H9 (cell line): ENCODE results near the gene GPBAR1. TPM values are rescaled to one million over a fixed set of nuclear protein-coding genes. Genes with fewer than 3 reads are reported as not detected.

Experiments used
- DNase-seq: peaks from one replicate; pipeline ENCODE4 v3.0.0-alpha.2; 2017
- H2AFZ ChIP-seq: one replicate; pipeline ENCODE4 v1.6.1; 2013; ENCODE audit warnings: mild to moderate bottlenecking, low read length, control low read depth, moderate library complexity
- H2AK5ac ChIP-seq: 2 replicates; pipeline ENCODE4 v1.6.1; 2013; ENCODE audit warnings: low read length, control low read depth, mixed read lengths; ENCODE audit not compliant: insufficient read length
- H2BK120ac ChIP-seq: one replicate; pipeline ENCODE4 v1.6.1; 2013; ENCODE audit warnings: low read depth, mild to moderate bottlenecking, low read length, control low read depth, inconsistent platforms; ENCODE audit not compliant: poor library complexity, severe bottlenecking
- H2BK12ac ChIP-seq: 2 replicates; pipeline ENCODE4 v1.6.1; 2013; ENCODE audit warnings: low read length, control low read depth, mixed read lengths, low read depth; ENCODE audit not compliant: insufficient read length
- H2BK15ac ChIP-seq: 2 replicates; pipeline ENCODE4 v1.6.1; 2013; ENCODE audit warnings: low read depth, low read length, control low read depth
- H2BK20ac ChIP-seq: one replicate; pipeline ENCODE4 v1.6.1; 2013; ENCODE audit warnings: low read depth, mild to moderate bottlenecking, low read length, control low read depth, inconsistent platforms; ENCODE audit not compliant: poor library complexity, severe bottlenecking
- H2BK5ac ChIP-seq: 2 replicates; pipeline ENCODE4 v1.6.1; 2013; ENCODE audit warnings: low read length, control low read depth, mixed read lengths; ENCODE audit not compliant: insufficient read length
- H3K14ac ChIP-seq: 2 replicates; pipeline ENCODE4 v1.6.1; 2013; ENCODE audit warnings: low read length, control low read depth; ENCODE audit not compliant: insufficient read depth
- H3K18ac ChIP-seq: 2 replicates; pipeline ENCODE4 v1.6.1; 2013; ENCODE audit warnings: low read depth, mild to moderate bottlenecking, mixed read lengths, low read length, control low read depth; ENCODE audit not compliant: insufficient read length
- H3K23ac ChIP-seq: 2 replicates; pipeline ENCODE4 v1.6.1; 2013; ENCODE audit warnings: low read length, control low read depth, mixed read lengths, low read depth; ENCODE audit not compliant: insufficient read length
- H3K23me2 ChIP-seq: 2 replicates; pipeline ENCODE4 v1.6.1; 2013; ENCODE audit warnings: low read depth, mild to moderate bottlenecking, mixed read lengths, low read length, control low read depth; ENCODE audit not compliant: insufficient read length, poor library complexity, severe bottlenecking
- H3K27ac ChIP-seq: 2 replicates; pipeline ENCODE4 v1.5.1; 2013; ENCODE audit warnings: low read length, control low read depth, mixed read lengths, low read depth; ENCODE audit not compliant: insufficient read length
- H3K27me3 ChIP-seq: 2 replicates; pipeline ENCODE4 v1.6.1; 2013; ENCODE audit warnings: low read length, control low read depth, inconsistent platforms; ENCODE audit not compliant: insufficient read depth
- H3K4ac ChIP-seq: 2 replicates; pipeline ENCODE4 v1.6.1; 2013; ENCODE audit warnings: low read depth, mild to moderate bottlenecking, control low read depth, inconsistent platforms, low read length, moderate library complexity
- H3K4me1 ChIP-seq: 2 replicates; pipeline ENCODE4 v1.6.1; 2013; ENCODE audit warnings: low read length, control low read depth, inconsistent platforms; ENCODE audit not compliant: insufficient read depth
- H3K4me2 ChIP-seq: 2 replicates; pipeline ENCODE4 v1.6.1; 2013; ENCODE audit warnings: low read length, control low read depth, mixed read lengths; ENCODE audit not compliant: insufficient read length, insufficient read depth
- H3K56ac ChIP-seq: 2 replicates; pipeline ENCODE4 v1.6.1; 2013; ENCODE audit warnings: low read depth, mild to moderate bottlenecking, mixed read lengths, low read length, control low read depth; ENCODE audit not compliant: insufficient read length
- H3K79me1 ChIP-seq: 2 replicates; pipeline ENCODE4 v1.6.1; 2013; ENCODE audit warnings: low read depth, mild to moderate bottlenecking, moderate library complexity, low read length, control low read depth, inconsistent platforms; ENCODE audit not compliant: insufficient read depth, poor library complexity, severe bottlenecking
- H3K79me2 ChIP-seq: 2 replicates; pipeline ENCODE4 v1.6.1; 2013; ENCODE audit warnings: low read length, control low read depth, inconsistent platforms; ENCODE audit not compliant: insufficient read depth
- H3K9ac ChIP-seq: 2 replicates; pipeline ENCODE4 v1.6.1; 2013; ENCODE audit warnings: low read length, control low read depth, mixed read lengths; ENCODE audit not compliant: insufficient read length; ENCODE audit errors: extremely low read depth
- H3K9me3 ChIP-seq: one replicate; pipeline ENCODE4 v1.6.1; 2013; ENCODE audit warnings: low read depth, low read length, inconsistent platforms; ENCODE audit not compliant: control insufficient read depth
- H3T11ph ChIP-seq: one replicate; pipeline ENCODE4 v1.6.1; 2013; ENCODE audit warnings: mild to moderate bottlenecking, low read length, control low read depth, inconsistent platforms
- H4K20me1 ChIP-seq: one replicate; pipeline ENCODE4 v1.6.1; 2013; ENCODE audit not compliant: control insufficient read depth, insufficient read length, insufficient read depth
- H4K5ac ChIP-seq: 2 replicates; pipeline ENCODE4 v1.6.1; 2013; ENCODE audit warnings: low read depth, mild to moderate bottlenecking, mixed read lengths, low read length, control low read depth; ENCODE audit not compliant: insufficient read length
- H4K8ac ChIP-seq: replicated peaks from 2 replicates; pipeline ENCODE4 v1.6.1; 2013; ENCODE audit warnings: low read length, control low read depth, mixed read lengths, low read depth; ENCODE audit not compliant: insufficient read length
- H4K91ac ChIP-seq: 2 replicates; pipeline ENCODE4 v1.6.1; 2013; ENCODE audit warnings: low read depth, mild to moderate bottlenecking, moderate library complexity, mixed read lengths, low read length, control low read depth; ENCODE audit not compliant: insufficient read length
- H3K27ac Mint-ChIP-seq, 3 experiments: 2 replicates in 2 of 3; 3 replicates in 1 of 3; pipeline ENCODE4 v1.8.0; 2020 to 2021; ENCODE audit warnings: mixed read lengths in 3 of 3, mild to moderate bottlenecking in 1 of 3, moderate library complexity in 1 of 3
- H3K27me3 Mint-ChIP-seq: 2 replicates; pipeline ENCODE4 v1.8.0; 2021; ENCODE audit warnings: low read depth, mild to moderate bottlenecking, moderate library complexity, mixed read lengths
- H3K36me3 Mint-ChIP-seq, 3 experiments: 2 replicates in 2 of 3; 3 replicates in 1 of 3; pipeline ENCODE4 v1.8.0; 2020 to 2021; ENCODE audit warnings: low read depth in 3 of 3, mixed read lengths in 3 of 3; ENCODE audit not compliant: insufficient read depth in 1 of 3
- H3K4me1 Mint-ChIP-seq, 2 experiments: 2 replicates each; pipeline ENCODE4 v1.8.0; 2020; ENCODE audit warnings: mixed read lengths in 2 of 2
- H3K4me3 Mint-ChIP-seq, 2 experiments: 2 replicates in 1 of 2; 3 replicates in 1 of 2; pipeline ENCODE4 v1.8.0; 2020 to 2021; ENCODE audit warnings: mild to moderate bottlenecking in 2 of 2, mixed read lengths in 2 of 2, moderate library complexity in 1 of 2
- H3K9me3 Mint-ChIP-seq, 2 experiments: 2 replicates in 1 of 2; 3 replicates in 1 of 2; pipeline ENCODE4 v1.8.0; 2020; ENCODE audit warnings: mild to moderate bottlenecking in 2 of 2, mixed read lengths in 2 of 2, moderate library complexity in 1 of 2
- WGBS: extraction: QIAGEN DNeasy Blood & Tissue Kit; methylation state at CpG from one replicate; pipeline ENCODE4 v1.1.7; 2013; ENCODE audit warnings: missing lambda C conversion rate, low lambda C conversion rate, mixed read lengths; ENCODE audit not compliant: insufficient read length; ENCODE audit errors: extremely low coverage; 5-methylcytosine and 5-hydroxymethylcytosine counted together
- total RNA-seq: library from RNA; stranded (reverse); gene quantifications from 2 replicates; pipeline ENCODE4 v1.2.1, GENCODE V29; 2021
- TF ChIP-seq, protein P1 (sequence below): fragments of 200-600 bp; sonication (generic); conservative IDR thresholded peaks from 3 replicates; pipeline ENCODE4 v1.8.0; 2021; ENCODE audit warnings: antibody characterized with exemption, mild to moderate bottlenecking

The GPBAR1 gene
- total RNA-seq, 1 experiment from 2014 or later, result 0.44 TPM

GRCh38 chr2:218257390-218257981 is 3.3 kb upstream of the GPBAR1 start:
- H3K27ac ChIP-seq, result no peak overlapping the region
- H3K18ac ChIP-seq, result no peak overlapping the region
- H3K14ac ChIP-seq, result no peak overlapping the region
- H3K27me3 ChIP-seq, result no peaks in the 10 kb centered on the region
- no peaks in the 10 kb centered on the region for H4K20me1 ChIP-seq
- no peaks in the 10 kb centered on the region for H3K23me2 ChIP-seq
- Mint-ChIP-seq H3K27me3 (no peaks in the 10 kb centered on the region), H3K27ac (peak overlapping the region in 2 of 3 experiments; percentile 57 to 73; a peak in 3 of 7 replicates), H3K9me3 (no peaks in the 10 kb centered on the region), H3K4me1 (peaks cover 23 to 34% of the 10 kb centered on the region in 2 experiments), H3K36me3 (peaks cover 7 to 38% (median 31%) of the 10 kb centered on the region in 3 experiments), H3K4me3 (no peak overlapping the region)
- no peak overlapping the region for H3K4ac ChIP-seq
- H3K23ac ChIP-seq, result no peak overlapping the region
- no peak overlapping the region for H2BK5ac ChIP-seq
- H2AK5ac ChIP-seq, result no peak overlapping the region
- TF ChIP-seq, protein P1, sequence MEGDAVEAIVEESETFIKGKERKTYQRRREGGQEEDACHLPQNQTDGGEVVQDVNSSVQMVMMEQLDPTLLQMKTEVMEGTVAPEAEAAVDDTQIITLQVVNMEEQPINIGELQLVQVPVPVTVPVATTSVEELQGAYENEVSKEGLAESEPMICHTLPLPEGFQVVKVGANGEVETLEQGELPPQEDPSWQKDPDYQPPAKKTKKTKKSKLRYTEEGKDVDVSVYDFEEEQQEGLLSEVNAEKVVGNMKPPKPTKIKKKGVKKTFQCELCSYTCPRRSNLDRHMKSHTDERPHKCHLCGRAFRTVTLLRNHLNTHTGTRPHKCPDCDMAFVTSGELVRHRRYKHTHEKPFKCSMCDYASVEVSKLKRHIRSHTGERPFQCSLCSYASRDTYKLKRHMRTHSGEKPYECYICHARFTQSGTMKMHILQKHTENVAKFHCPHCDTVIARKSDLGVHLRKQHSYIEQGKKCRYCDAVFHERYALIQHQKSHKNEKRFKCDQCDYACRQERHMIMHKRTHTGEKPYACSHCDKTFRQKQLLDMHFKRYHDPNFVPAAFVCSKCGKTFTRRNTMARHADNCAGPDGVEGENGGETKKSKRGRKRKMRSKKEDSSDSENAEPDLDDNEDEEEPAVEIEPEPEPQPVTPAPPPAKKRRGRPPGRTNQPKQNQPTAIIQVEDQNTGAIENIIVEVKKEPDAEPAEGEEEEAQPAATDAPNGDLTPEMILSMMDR, result peak; percentile 82
- H3T11ph ChIP-seq, result no peak overlapping the region
- peak; percentile 85 for DNase-seq
- no peaks in the 10 kb centered on the region for H3K9me3 ChIP-seq
- no CpG with 5 or more reads among the region's 8 CpGs for WGBS
- H4K8ac ChIP-seq, result no peak overlapping the region
- no peak overlapping the region for H4K5ac ChIP-seq
- no peak overlapping the region for H2BK12ac ChIP-seq
- H3K79me2 ChIP-seq, result no peaks in the 10 kb centered on the region
- no peak overlapping the region for H2BK20ac ChIP-seq
- H3K79me1 ChIP-seq, result no peaks in the 10 kb centered on the region
- H2AFZ ChIP-seq, result no peak overlapping the region
- H3K56ac ChIP-seq, result no peak overlapping the region
- no peak overlapping the region for H3K4me2 ChIP-seq
- H4K91ac ChIP-seq, result no peak overlapping the region
- no peak overlapping the region for H2BK120ac ChIP-seq
- no peak overlapping the region for H3K9ac ChIP-seq
- H2BK15ac ChIP-seq, result no peak overlapping the region
- peaks cover 4% of the 10 kb centered on the region; the same call in 1 of the 2 replicates for H3K4me1 ChIP-seq
